ENCODE data around the gene TMIGD3. TPM values are rescaled to one million over a fixed set of nuclear protein-coding genes. Genes with fewer than 3 reads are reported as not detected.
A peak's percentile ranks its signal among the peaks of the same experiment; 100 is the strongest.

The TMIGD3 gene
- total RNA-seq, 1 donor from 2014 or later = not detected

- FAIRE-seq = no peak
Observed at GRCh38 chr1:111449703-111450017, 53.8 kb downstream of the TMIGD3 start.

DNA sequence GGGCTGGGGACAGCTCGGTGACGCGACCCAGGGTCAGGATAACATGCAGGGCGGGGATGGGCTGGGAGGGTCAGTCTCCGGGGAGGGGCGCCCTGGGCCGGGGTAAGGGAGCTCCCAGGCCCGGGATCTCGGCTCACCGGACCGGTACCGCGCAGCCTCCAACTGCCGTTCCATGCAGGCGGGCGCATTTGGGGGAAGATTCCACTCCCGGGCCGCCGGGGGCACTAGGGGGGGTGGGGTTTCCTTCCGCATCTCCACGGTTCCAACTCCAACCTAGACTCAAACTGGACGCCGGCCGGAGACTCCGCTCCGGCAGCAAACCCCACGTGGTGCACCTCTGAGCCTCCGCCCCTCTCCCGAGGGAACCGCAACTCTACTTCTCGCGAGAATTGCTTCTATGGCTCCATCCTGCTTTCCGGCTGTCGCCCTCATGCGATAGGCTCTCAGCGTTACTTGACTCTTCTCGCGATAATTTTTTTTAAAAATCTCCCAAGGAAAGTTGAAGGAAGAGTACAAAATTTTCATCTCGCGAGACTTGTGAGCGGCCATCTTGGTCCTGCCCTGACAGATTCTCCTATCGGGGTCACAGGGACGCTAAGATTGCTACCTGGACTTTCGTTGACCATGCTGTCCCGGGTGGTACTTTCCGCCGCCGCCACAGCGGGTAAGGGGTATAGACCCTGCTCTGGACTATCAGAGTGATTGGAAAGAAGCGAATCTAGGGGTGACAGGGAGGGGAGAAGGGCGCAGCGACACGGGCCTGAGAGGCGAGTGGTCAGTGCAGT, 54.3 kb downstream of the TMIGD3 start, which contains the start of the genes ATP5PB and WDR77:
Gene ATP5PB (plus strand): TSS at position 547 of the 785 bp plus-strand sequence. CDS start 78 bp downstream, at position 625.
Gene WDR77 (minus strand): TSS at position 339 of the 785 bp plus-strand sequence. CDS start 87 bp downstream, at position 252.
- Histone ChIP-seq H3K36me3 (ENCODE audit: control insufficient read depth, insufficient read depth, low read length) (peaks cover 8% of the 10 kb centered on the region), H3K4me3 (ENCODE audit: low read depth, low read length) (peak within 1 kb of the TSS; percentile 93), H3K27me3 (ENCODE audit: control insufficient read depth, insufficient read depth, low read length) (no peaks in the 10 kb centered on the region)
- TF ChIP-seq, protein P1, sequence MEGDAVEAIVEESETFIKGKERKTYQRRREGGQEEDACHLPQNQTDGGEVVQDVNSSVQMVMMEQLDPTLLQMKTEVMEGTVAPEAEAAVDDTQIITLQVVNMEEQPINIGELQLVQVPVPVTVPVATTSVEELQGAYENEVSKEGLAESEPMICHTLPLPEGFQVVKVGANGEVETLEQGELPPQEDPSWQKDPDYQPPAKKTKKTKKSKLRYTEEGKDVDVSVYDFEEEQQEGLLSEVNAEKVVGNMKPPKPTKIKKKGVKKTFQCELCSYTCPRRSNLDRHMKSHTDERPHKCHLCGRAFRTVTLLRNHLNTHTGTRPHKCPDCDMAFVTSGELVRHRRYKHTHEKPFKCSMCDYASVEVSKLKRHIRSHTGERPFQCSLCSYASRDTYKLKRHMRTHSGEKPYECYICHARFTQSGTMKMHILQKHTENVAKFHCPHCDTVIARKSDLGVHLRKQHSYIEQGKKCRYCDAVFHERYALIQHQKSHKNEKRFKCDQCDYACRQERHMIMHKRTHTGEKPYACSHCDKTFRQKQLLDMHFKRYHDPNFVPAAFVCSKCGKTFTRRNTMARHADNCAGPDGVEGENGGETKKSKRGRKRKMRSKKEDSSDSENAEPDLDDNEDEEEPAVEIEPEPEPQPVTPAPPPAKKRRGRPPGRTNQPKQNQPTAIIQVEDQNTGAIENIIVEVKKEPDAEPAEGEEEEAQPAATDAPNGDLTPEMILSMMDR (IDR thresholded peaks at IDR 0.05; ENCODE audit: insufficient read depth, low read length, severe bottlenecking) = no peak
- peak; percentile 99 for DNase-seq (ENCODE audit: low read depth)
- no peak for FAIRE-seq

More at GRCh38 chr1:111449703-111450017, 53.8 kb downstream of the TMIGD3 start:
- Histone ChIP-seq H3K4me3 (ENCODE audit: low read depth, low read length) (peak overlapping the region; percentile 93), H3K36me3 (ENCODE audit: control insufficient read depth, insufficient read depth, low read length) (peaks cover 8% of the 10 kb centered on the region), H3K27me3 (ENCODE audit: control insufficient read depth, insufficient read depth, low read length) (no peaks in the 10 kb centered on the region)
- TF ChIP-seq, protein P1 (IDR thresholded peaks at IDR 0.05; ENCODE audit: insufficient read depth, low read length, severe bottlenecking) = no peak
- no peak for DNase-seq (ENCODE audit: low read depth)

GRCh38 chr1:111448482-111448917, 54.9 kb downstream of the TMIGD3 start:
- Histone ChIP-seq H3K4me3 (ENCODE audit: low read depth, low read length) (peak overlapping the region; percentile 93), H3K27me3 (ENCODE audit: control insufficient read depth, insufficient read depth, low read length) (no peaks in the 10 kb centered on the region), H3K36me3 (ENCODE audit: control insufficient read depth, insufficient read depth, low read length) (peaks cover 13% of the 10 kb centered on the region)
- peak; percentile 53 for DNase-seq (ENCODE audit: low read depth)
- FAIRE-seq = no peak
- TF ChIP-seq, protein P1 (IDR thresholded peaks at IDR 0.05; ENCODE audit: insufficient read depth, low read length, severe bottlenecking) = no peak

- H3K36me3 ChIP-seq (ENCODE audit: control insufficient read depth, insufficient read depth, low read length) = peaks cover 19% of the 10 kb centered on the region
- peak overlapping the region; percentile 93 for H3K4me3 ChIP-seq (ENCODE audit: low read depth, low read length)
- peak; percentile 83 for DNase-seq (ENCODE audit: low read depth)
- FAIRE-seq = no peak
- no peaks in the 10 kb centered on the region for H3K27me3 ChIP-seq (ENCODE audit: control insufficient read depth, insufficient read depth, low read length)
- TF ChIP-seq, protein P1 (IDR thresholded peaks at IDR 0.05; ENCODE audit: insufficient read depth, low read length, severe bottlenecking) = no peak
Observed at GRCh38 chr1:111446967-111447892, 56.2 kb downstream of the TMIGD3 start.

- TF ChIP-seq, protein P1 (IDR thresholded peaks at IDR 0.05; ENCODE audit: insufficient read depth, low read length, severe bottlenecking) = no peak
- no peak for DNase-seq (ENCODE audit: low read depth)
- Histone ChIP-seq H3K36me3 (ENCODE audit: control insufficient read depth, insufficient read depth, low read length) (peaks cover 24% of the 10 kb centered on the region), H3K4me3 (ENCODE audit: low read depth, low read length) (no peak overlapping the region), H3K27me3 (ENCODE audit: control insufficient read depth, insufficient read depth, low read length) (no peaks in the 10 kb centered on the region)
- no peak for FAIRE-seq
Observed at GRCh38 chr1:111446546-111446945, 56.9 kb downstream of the TMIGD3 start.
